ENCODE results near the gene CNPY3. TPM values are rescaled to one million over a fixed set of nuclear protein-coding genes. Genes with fewer than 3 reads are reported as not detected.
A peak's percentile ranks its signal among the peaks of the same experiment; 100 is the strongest.

CNPY3 gene
- total and polyA plus RNA-seq, 2 of the 13 experiments (the other 11 are each of a cell fraction or from before 2014, with no cell fraction given), result 42.3 to 60.2 TPM

DNA sequence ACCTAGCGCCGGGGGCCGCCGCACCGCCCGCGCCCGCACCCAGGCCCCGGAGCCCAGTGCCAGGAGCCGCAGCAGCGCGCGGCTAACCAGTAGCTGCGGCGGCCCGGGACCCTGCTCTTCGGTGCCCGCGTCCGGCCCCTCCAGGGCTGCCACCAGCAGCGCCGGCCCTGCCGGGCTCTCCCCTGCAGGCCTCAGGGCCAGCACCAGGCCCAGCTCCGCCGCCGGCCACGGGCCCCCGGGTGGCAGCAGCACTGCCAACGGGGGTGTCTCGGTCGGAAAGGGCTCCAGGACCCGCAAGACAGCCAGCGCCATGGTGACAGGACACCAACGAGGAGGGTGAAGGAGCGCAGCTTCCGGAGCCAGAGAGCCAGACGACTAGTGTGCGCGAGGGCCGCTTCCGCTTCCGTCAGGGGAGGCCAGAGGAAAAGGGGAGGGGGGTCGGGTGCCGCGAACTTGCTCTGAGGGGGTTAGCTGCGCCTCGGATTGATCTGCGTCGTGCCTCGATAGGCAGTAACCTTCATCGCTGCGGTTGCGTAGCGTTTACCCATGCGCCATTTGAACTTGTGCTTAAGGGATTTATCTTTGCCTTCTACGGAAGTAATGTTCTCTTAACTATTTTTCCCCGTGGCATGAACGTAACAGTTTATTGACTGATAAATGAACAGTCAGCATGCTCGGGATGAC is 49.7 kb downstream of the CNPY3 start, which contains the start of gene PEX6 (continued):
- TF ChIP-seq BRCA1 (CRISPR knock-in tag; IDR thresholded peaks at IDR 0.05), result no peak
- TF ChIP-seq FOXM1 (CRISPR knock-in tag; IDR thresholded peaks at IDR 0.05), result no peak
- TF ChIP-seq, protein P1, sequence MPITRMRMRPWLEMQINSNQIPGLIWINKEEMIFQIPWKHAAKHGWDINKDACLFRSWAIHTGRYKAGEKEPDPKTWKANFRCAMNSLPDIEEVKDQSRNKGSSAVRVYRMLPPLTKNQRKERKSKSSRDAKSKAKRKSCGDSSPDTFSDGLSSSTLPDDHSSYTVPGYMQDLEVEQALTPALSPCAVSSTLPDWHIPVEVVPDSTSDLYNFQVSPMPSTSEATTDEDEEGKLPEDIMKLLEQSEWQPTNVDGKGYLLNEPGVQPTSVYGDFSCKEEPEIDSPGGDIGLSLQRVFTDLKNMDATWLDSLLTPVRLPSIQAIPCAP (CRISPR knock-in tag; IDR thresholded peaks at IDR 0.05; ENCODE audit: low read depth), result no peak
- TF ChIP-seq, protein P2, sequence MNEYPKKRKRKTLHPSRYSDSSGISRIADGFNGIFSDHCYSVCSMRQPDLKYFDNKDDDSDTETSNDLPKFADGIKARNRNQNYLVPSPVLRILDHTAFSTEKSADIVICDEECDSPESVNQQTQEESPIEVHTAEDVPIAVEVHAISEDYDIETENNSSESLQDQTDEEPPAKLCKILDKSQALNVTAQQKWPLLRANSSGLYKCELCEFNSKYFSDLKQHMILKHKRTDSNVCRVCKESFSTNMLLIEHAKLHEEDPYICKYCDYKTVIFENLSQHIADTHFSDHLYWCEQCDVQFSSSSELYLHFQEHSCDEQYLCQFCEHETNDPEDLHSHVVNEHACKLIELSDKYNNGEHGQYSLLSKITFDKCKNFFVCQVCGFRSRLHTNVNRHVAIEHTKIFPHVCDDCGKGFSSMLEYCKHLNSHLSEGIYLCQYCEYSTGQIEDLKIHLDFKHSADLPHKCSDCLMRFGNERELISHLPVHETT (CRISPR knock-in tag; conservative IDR thresholded peaks at IDR 0.05), result no peak; the same call in 1 of the 2 replicates
- peak; percentile 87; the same call in 1 of the 2 replicates for TF ChIP-seq ZBTB42 (CRISPR knock-in tag; IDR thresholded peaks at IDR 0.05)
- TF ChIP-seq, protein P3, sequence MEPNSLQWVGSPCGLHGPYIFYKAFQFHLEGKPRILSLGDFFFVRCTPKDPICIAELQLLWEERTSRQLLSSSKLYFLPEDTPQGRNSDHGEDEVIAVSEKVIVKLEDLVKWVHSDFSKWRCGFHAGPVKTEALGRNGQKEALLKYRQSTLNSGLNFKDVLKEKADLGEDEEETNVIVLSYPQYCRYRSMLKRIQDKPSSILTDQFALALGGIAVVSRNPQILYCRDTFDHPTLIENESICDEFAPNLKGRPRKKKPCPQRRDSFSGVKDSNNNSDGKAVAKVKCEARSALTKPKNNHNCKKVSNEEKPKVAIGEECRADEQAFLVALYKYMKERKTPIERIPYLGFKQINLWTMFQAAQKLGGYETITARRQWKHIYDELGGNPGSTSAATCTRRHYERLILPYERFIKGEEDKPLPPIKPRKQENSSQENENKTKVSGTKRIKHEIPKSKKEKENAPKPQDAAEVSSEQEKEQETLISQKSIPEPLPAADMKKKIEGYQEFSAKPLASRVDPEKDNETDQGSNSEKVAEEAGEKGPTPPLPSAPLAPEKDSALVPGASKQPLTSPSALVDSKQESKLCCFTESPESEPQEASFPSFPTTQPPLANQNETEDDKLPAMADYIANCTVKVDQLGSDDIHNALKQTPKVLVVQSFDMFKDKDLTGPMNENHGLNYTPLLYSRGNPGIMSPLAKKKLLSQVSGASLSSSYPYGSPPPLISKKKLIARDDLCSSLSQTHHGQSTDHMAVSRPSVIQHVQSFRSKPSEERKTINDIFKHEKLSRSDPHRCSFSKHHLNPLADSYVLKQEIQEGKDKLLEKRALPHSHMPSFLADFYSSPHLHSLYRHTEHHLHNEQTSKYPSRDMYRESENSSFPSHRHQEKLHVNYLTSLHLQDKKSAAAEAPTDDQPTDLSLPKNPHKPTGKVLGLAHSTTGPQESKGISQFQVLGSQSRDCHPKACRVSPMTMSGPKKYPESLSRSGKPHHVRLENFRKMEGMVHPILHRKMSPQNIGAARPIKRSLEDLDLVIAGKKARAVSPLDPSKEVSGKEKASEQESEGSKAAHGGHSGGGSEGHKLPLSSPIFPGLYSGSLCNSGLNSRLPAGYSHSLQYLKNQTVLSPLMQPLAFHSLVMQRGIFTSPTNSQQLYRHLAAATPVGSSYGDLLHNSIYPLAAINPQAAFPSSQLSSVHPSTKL (CRISPR knock-in tag; IDR thresholded peaks at IDR 0.05), result peak; percentile 76; the same call in 1 of the 2 replicates
- peak; percentile 91 for TF ChIP-seq HNRNPH1 (optimal IDR thresholded peaks at IDR 0.05; ENCODE audit: low read depth, low read length)
- TF ChIP-seq PHB2 (IDR thresholded peaks at IDR 0.05; ENCODE audit: partially characterized antibody), result no peak
- TF ChIP-seq ZNF562 (CRISPR knock-in tag; IDR thresholded peaks at IDR 0.05; ENCODE audit: borderline replicate concordance), result no peak
- peak; percentile 86 for TF ChIP-seq ELF4 (CRISPR knock-in tag; IDR thresholded peaks at IDR 0.05; ENCODE audit: borderline replicate concordance)
- TF ChIP-seq ZNF501 (CRISPR knock-in tag; IDR thresholded peaks at IDR 0.05), result peak; percentile 86; the same call in 1 of the 2 replicates
- TF ChIP-seq GABPA (IDR thresholded peaks at IDR 0.05; ENCODE audit: low read depth, low read length), result peak; percentile 94
- TF ChIP-seq GABPA (CRISPR knock-in tag; IDR thresholded peaks at IDR 0.05; ENCODE audit: low read depth), result peak; percentile 97
- TF ChIP-seq, protein P4, sequence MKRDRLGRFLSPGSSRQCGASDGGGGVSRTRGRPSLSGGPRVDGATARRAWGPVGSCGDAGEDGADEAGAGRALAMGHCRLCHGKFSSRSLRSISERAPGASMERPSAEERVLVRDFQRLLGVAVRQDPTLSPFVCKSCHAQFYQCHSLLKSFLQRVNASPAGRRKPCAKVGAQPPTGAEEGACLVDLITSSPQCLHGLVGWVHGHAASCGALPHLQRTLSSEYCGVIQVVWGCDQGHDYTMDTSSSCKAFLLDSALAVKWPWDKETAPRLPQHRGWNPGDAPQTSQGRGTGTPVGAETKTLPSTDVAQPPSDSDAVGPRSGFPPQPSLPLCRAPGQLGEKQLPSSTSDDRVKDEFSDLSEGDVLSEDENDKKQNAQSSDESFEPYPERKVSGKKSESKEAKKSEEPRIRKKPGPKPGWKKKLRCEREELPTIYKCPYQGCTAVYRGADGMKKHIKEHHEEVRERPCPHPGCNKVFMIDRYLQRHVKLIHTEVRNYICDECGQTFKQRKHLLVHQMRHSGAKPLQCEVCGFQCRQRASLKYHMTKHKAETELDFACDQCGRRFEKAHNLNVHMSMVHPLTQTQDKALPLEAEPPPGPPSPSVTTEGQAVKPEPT (CRISPR knock-in tag; IDR thresholded peaks at IDR 0.05; ENCODE audit: low read depth), result no peak; the same call in 1 of the 2 replicates
- no peak for TF ChIP-seq ZEB1 (IDR thresholded peaks at IDR 0.05; ENCODE audit: insufficient replicate concordance, low read depth)
- TF ChIP-seq JUNB (CRISPR knock-in tag; IDR thresholded peaks at IDR 0.05; ENCODE audit: borderline replicate concordance), result no peak
- TF ChIP-seq GFI1 (CRISPR knock-in tag; IDR thresholded peaks at IDR 0.05; ENCODE audit: borderline replicate concordance), result peak; percentile 62; the same call in 1 of the 2 replicates
- no peak for TF ChIP-seq SYNCRIP (IDR thresholded peaks at IDR 0.05; ENCODE audit: insufficient read depth, low read depth, low read length)
- TF ChIP-seq ZNF230 (CRISPR knock-in tag; IDR thresholded peaks at IDR 0.05), result no peak; the same call in 1 of the 2 replicates
- peak; percentile 49; the same call in 1 of the 2 replicates for TF ChIP-seq ZFP90 (CRISPR knock-in tag; IDR thresholded peaks at IDR 0.05; ENCODE audit: borderline replicate concordance)
- TF ChIP-seq NCOA5 (CRISPR knock-in tag; IDR thresholded peaks at IDR 0.05), result no peak
- no peak for TF ChIP-seq HDAC6 (IDR thresholded peaks at IDR 0.05; ENCODE audit: low read depth, low read length)
- peak; percentile 74 for TF ChIP-seq ZNF225 (CRISPR knock-in tag; IDR thresholded peaks at IDR 0.05)
